ENCODE data around the gene HTT. TPM values are rescaled to one million over a fixed set of nuclear protein-coding genes. Genes with fewer than 3 reads are reported as not detected.

The HTT gene
- total and polyA plus RNA-seq, 2 of the 8 experiments (the other 6 are each of a cell fraction or from before 2014, with no cell fraction given) = 24.0 to 71.0 TPM

GRCh38 chr4:3026540-3026939 is 47.9 kb upstream of the HTT start:
- H3K79me2 ChIP-seq (ENCODE audit: control insufficient read depth in 1 of 2, insufficient read depth in 2 of 2, low read length in 2 of 2) = no peaks in the 10 kb centered on the region

More at GRCh38 chr4:3026540-3026939, 47.9 kb upstream of the HTT start:
- H2BK15ac ChIP-seq (ENCODE audit: low read length) = no peak overlapping the region
- no peaks in the 10 kb centered on the region for H3K36me3 ChIP-seq (ENCODE audit: control insufficient read depth in 2 of 4, insufficient read depth in 4 of 4, low read length in 3 of 4)
- H3K14ac ChIP-seq (ENCODE audit: insufficient read length) = no peak overlapping the region
- H3K27me3 ChIP-seq (replicated peaks in 1 of 4; ENCODE audit: control insufficient read depth in 3 of 4, extremely low read depth in 1 of 4, insufficient read depth in 3 of 4, low read length in 3 of 4) = no peaks in the 10 kb centered on the region; a peak in 1 of 7 replicates
- H3K4me2 ChIP-seq (ENCODE audit: insufficient read depth in 1 of 2, low read depth in 2 of 2, low read length in 2 of 2) = no peak overlapping the region
- H4K91ac ChIP-seq (replicated peaks; ENCODE audit: insufficient read length, low read length) = no peak overlapping the region
- H3K27ac ChIP-seq (ENCODE audit: low read depth, low read length) = no peak overlapping the region
- FAIRE-seq (no peak), DNase-seq (ENCODE audit: low read depth in 1 of 2, low spot score in 2 of 2) (no peak)
- H3K23ac ChIP-seq (ENCODE audit: insufficient read length) = no peak overlapping the region
- CTCF ChIA-PET (ENCODE audit: partially characterized antibody) = no interaction called here
- H4K20me1 ChIP-seq (replicated peaks in 1 of 2; ENCODE audit: control insufficient read depth in 1 of 2, insufficient read depth in 2 of 2, low read length in 2 of 2) = no peaks in the 10 kb centered on the region
- no peak overlapping the region for H2AFZ ChIP-seq (ENCODE audit: low read length)
- H3K9me3 ChIP-seq (ENCODE audit: insufficient read depth in 2 of 2, low read depth in 1 of 2, low read length in 1 of 2) = no peaks in the 10 kb centered on the region
- H2BK120ac ChIP-seq (replicated peaks; ENCODE audit: low read depth, low read length) = no peak overlapping the region
- no peak overlapping the region for H3K4ac ChIP-seq (replicated peaks; ENCODE audit: insufficient read length, low read depth, low read length)
- no peak overlapping the region for H3K18ac ChIP-seq (ENCODE audit: extremely low read depth, low read length)
- no peak overlapping the region for H4K8ac ChIP-seq (ENCODE audit: extremely low read depth, insufficient read depth, low read length)
- no peak overlapping the region for H4K5ac ChIP-seq (ENCODE audit: insufficient read length, low read depth, low read length)
- H2BK12ac ChIP-seq (ENCODE audit: low read depth, low read length) = no peak overlapping the region
- H3K23me2 ChIP-seq (ENCODE audit: low read depth, low read length) = no peaks in the 10 kb centered on the region
- H3K56ac ChIP-seq (replicated peaks; ENCODE audit: insufficient read length, low read depth, low read length) = no peak overlapping the region
- no peak overlapping the region for H2BK20ac ChIP-seq (ENCODE audit: low read length)
- peaks cover 0 to under 1% (median 0%) of the 10 kb centered on the region in 4 experiments; a peak in 1 of 7 replicates for H3K4me1 ChIP-seq (replicated peaks in 1 of 4; ENCODE audit: control insufficient read depth in 3 of 4, insufficient read depth in 4 of 4, low read length in 3 of 4)
- 96% methylated on average over 9 of the region's 9 CpGs; no CpG with 5 or more reads in 1 of the 2 experiments for WGBS, 2 experiments (ENCODE audit: extremely low coverage in 1 of 2, insufficient coverage in 1 of 2, insufficient read length in 1 of 2, insufficient replicate concordance in 2 of 2, low coverage in 1 of 2, low lambda C conversion rate in 2 of 2, missing lambda C conversion rate in 1 of 2)
- H3K79me1 ChIP-seq (ENCODE audit: low read depth, low read length) = no peaks in the 10 kb centered on the region
- TF ChIP-seq ATF2 (IDR thresholded peaks at IDR 0.05; ENCODE audit: low read length) (no peak), CHD1 (IDR thresholded peaks at IDR 0.05; ENCODE audit: low read depth, low read length) (no peak), RAD21 (IDR thresholded peaks at IDR 0.05 in 1 of 2, conservative IDR thresholded peaks at IDR 0.05 in 1 of 2; ENCODE audit: low read depth in 2 of 2, low read length in 2 of 2) (no peak), SRF (IDR thresholded peaks at IDR 0.05; ENCODE audit: low read depth, low read length) (no peak), CBX5 (IDR thresholded peaks at IDR 0.05; ENCODE audit: low read depth, low read length) (no peak), ATF3 (IDR thresholded peaks at IDR 0.05; ENCODE audit: insufficient read depth, low read depth, low read length) (no peak)
- H3K9ac ChIP-seq (replicated peaks in 1 of 4; ENCODE audit: extremely low read depth in 1 of 4, low read depth in 3 of 4, low read length in 3 of 4) = no peak overlapping the region
- H2BK5ac ChIP-seq (ENCODE audit: low read depth, low read length) = no peak overlapping the region
- H2AK5ac ChIP-seq (ENCODE audit: low read depth, low read length) = no peak overlapping the region
- H3K4me3 ChIP-seq (ENCODE audit: extremely low read depth in 1 of 4, insufficient read depth in 2 of 4, low read depth in 3 of 4, low read length in 4 of 4) = no peak overlapping the region
- POLR2A ChIA-PET (ENCODE audit: partially characterized antibody) = no interaction called here
